ENCODE results near the gene MAPK7. TPM values are rescaled to one million over a fixed set of nuclear protein-coding genes. Genes with fewer than 3 reads are reported as not detected.

Gene MAPK7
- total and polyA plus RNA-seq, 9 of the 15 experiments (the other 6 are each of a cell fraction or from before 2014, with no cell fraction given) = 0.46 to 7.5 (median 2.5) TPM

- TF ChIP-seq POLR2B (IDR thresholded peaks at IDR 0.05; ENCODE audit: low read depth, partially characterized antibody) (no peak), OTX1 (CRISPR knock-in tag; IDR thresholded peaks at IDR 0.05) (no peak), SRF (CRISPR knock-in tag; IDR thresholded peaks at IDR 0.05) (no peak), BCL6 (CRISPR knock-in tag; IDR thresholded peaks at IDR 0.05) (no peak), CCNT2 (IDR thresholded peaks at IDR 0.05; ENCODE audit: borderline replicate concordance, extremely low read depth, insufficient read length, low read depth, low read length) (no peak), DACH1 (IDR thresholded peaks at IDR 0.05; ENCODE audit: partially characterized antibody) (no peak), ZBTB7A (IDR thresholded peaks at IDR 0.05; ENCODE audit: borderline replicate concordance, control insufficient read depth, low read depth, low read length) (no peak), ZNF639 (CRISPR knock-in tag; conservative IDR thresholded peaks at IDR 0.05 in 1 of 2, IDR thresholded peaks at IDR 0.05 in 1 of 2) (no peak)
- TF ChIP-seq, protein P1, sequence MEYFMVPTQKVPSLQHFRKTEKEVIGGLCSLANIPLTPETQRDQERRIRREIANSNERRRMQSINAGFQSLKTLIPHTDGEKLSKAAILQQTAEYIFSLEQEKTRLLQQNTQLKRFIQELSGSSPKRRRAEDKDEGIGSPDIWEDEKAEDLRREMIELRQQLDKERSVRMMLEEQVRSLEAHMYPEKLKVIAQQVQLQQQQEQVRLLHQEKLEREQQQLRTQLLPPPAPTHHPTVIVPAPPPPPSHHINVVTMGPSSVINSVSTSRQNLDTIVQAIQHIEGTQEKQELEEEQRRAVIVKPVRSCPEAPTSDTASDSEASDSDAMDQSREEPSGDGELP (CRISPR knock-in tag; IDR thresholded peaks at IDR 0.05; ENCODE audit: borderline replicate concordance) = no peak
Observed at GRCh38 chr17:19347323-19348080, 30.8 kb upstream of the MAPK7 start (continued).

All from K562 (cell line).